ENCODE data around the gene CCDC8.
"Not testable (repeated sequence)": the region's sequence is repeated elsewhere in the genome, so short reads cannot be mapped to it uniquely, and the experiment has no call there.

CCDC8 gene

GRCh38 chr19:46381756-46382345 is 31.5 kb downstream of the CCDC8 start:
- no peak for DNase-seq (ENCODE audit: low read depth)
- no peak for TF ChIP-seq CTCF (conservative IDR thresholded peaks at IDR 0.05; ENCODE audit: control insufficient read depth, insufficient read depth, low read depth, low read length)
- H3K4me3 ChIP-seq (ENCODE audit: control insufficient read depth, low read depth, low read length), result no peak overlapping the region

GRCh38 chr19:46381346-46381745 is 32.0 kb downstream of the CCDC8 start:
- no peak for TF ChIP-seq CTCF (conservative IDR thresholded peaks at IDR 0.05; ENCODE audit: control insufficient read depth, insufficient read depth, low read depth, low read length)

GRCh38 chr19:46380690-46381089 is 32.7 kb downstream of the CCDC8 start:
- H3K4me3 ChIP-seq (ENCODE audit: control insufficient read depth, low read depth, low read length), result no peak overlapping the region
- no peak for TF ChIP-seq CTCF (conservative IDR thresholded peaks at IDR 0.05; ENCODE audit: control insufficient read depth, insufficient read depth, low read depth, low read length)
- DNase-seq (ENCODE audit: low read depth), result no peak

More at GRCh38 chr19:46381346-46381745, 32.0 kb downstream of the CCDC8 start:
- DNase-seq (ENCODE audit: low read depth), result no peak
- H3K4me3 ChIP-seq (ENCODE audit: control insufficient read depth, low read depth, low read length), result no peak overlapping the region

- no peak for TF ChIP-seq CTCF (conservative IDR thresholded peaks at IDR 0.05; ENCODE audit: control insufficient read depth, insufficient read depth, low read depth, low read length)
- DNase-seq (ENCODE audit: low read depth), result peak; percentile 93
These were observed 35.1 kb downstream of the CCDC8 start for GRCh38 chr19:46378268-46378667.

GRCh38 chr19:46376241-46377153 is 36.9 kb downstream of the CCDC8 start:
- H3K4me3 ChIP-seq (ENCODE audit: control insufficient read depth, low read depth, low read length), result no peak overlapping the region
- DNase-seq (ENCODE audit: low read depth), result no peak
- no peak for TF ChIP-seq CTCF (conservative IDR thresholded peaks at IDR 0.05; ENCODE audit: control insufficient read depth, insufficient read depth, low read depth, low read length)

More at GRCh38 chr19:46378268-46378667, 35.1 kb downstream of the CCDC8 start:
- H3K4me3 ChIP-seq (ENCODE audit: control insufficient read depth, low read depth, low read length), result no peak overlapping the region

GRCh38 chr19:46375476-46376067 is 37.8 kb downstream of the CCDC8 start:
- not testable (repeated sequence) for H3K4me3 ChIP-seq (ENCODE audit: control insufficient read depth, low read depth, low read length); DNase-seq (ENCODE audit: low read depth)

Measured in fibroblast of mammary gland (primary cell).